Vagina (tissue), 2 donors: ENCODE data around the gene ABCC3.

Experiments used
- CTCF ChIP-seq, 3 experiments: fragments of 450-650 bp in 2 of 3; fragments of 200-600 bp in 1 of 3; sonication (generic) in 1 of 3; IDR thresholded peaks; one replicate each; pipeline ENCODE4 v1.5.1; 2017 to 2019; ENCODE audit warnings: antibody characterized with exemption in 3 of 3, mild to moderate bottlenecking in 2 of 3, moderate library complexity in 2 of 3
- POLR2A ChIP-seq, 2 donors: fragments of 450-650 bp; IDR thresholded peaks; one replicate each; pipeline ENCODE4 v1.6.1; 2017; ENCODE audit warnings: antibody characterized with exemption in 2 of 2, mild to moderate bottlenecking in 2 of 2, moderate library complexity in 2 of 2
- POLR2AphosphoS5 ChIP-seq, 2 donors: sonication (generic); formaldehyde crosslinking; IDR thresholded peaks; one replicate each; pipeline ENCODE4 v1.9.0; 2017; ENCODE audit warnings: antibody characterized with exemption in 2 of 2, mild to moderate bottlenecking in 2 of 2, low read depth in 1 of 2; ENCODE audit not compliant: insufficient read depth in 1 of 2

GRCh38 chr17:50651661-50652060, 17.0 kb downstream of the ABCC3 start:
- no peak for TF ChIP-seq CTCF (IDR thresholded peaks at IDR 0.05)
- TF ChIP-seq POLR2A (IDR thresholded peaks at IDR 0.05) = no peak
- TF ChIP-seq POLR2AphosphoS5 (IDR thresholded peaks at IDR 0.05; ENCODE audit: insufficient read depth in 1 of 2, low read depth in 1 of 2) = no peak
